GM23248 (cell line): Measurements from ENCODE around the gene MSX1.

Source experiments
- EZH2 ChIP-seq: fragments of 200-600 bp; sonication (generic); IDR thresholded peaks from 2 replicates; pipeline ENCODE4 v1.6.1; 2018; ENCODE audit warnings: antibody characterized with exemption, mild to moderate bottlenecking; ENCODE audit not compliant: insufficient read depth, poor library complexity, severe bottlenecking
- EZH2phosphoT487 ChIP-seq: fragments of 200-600 bp; sonication (generic); IDR thresholded peaks from 2 replicates; pipeline ENCODE4 v1.6.1; 2018; ENCODE audit warnings: antibody characterized with exemption, moderate library complexity, mild to moderate bottlenecking, low read depth; ENCODE audit not compliant: insufficient read depth

DNA sequence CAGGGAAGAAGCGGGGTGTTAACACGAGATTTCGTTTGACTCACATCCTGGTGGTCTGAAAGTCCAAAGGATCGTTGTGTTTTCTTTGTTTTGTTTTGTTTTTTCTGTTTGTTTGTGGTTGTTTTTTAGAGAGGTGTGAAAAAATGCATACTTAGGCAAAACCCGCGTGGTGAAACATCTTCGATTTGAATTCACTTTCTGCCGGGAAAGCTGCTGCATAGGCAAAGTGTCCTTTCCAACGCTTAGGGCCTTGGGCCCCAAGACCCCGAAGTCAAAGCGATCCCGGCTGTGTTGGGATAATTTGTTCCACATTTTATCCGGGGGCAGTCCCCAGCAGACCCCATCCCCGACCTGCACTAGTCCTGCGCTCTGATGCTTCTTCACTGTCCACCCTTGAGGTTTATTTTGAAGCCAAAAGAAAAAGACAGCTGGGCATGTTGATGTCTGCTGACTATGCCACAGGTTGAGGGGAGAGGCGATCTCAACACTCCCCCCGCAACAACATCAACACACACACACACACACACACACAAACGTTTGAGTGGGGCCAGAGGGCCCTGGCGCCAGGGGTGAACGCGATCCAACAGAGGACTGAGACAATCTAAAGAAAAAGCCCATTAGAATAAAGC is 2.0 kb downstream of the MSX1 start:
- TF ChIP-seq EZH2 (no peak), EZH2phosphoT487 (no peak)
